Heart left ventricle (tissue), 16 donors: ENCODE measurements around the gene GADL1. TPM values are rescaled to one million over a fixed set of nuclear protein-coding genes. Genes with fewer than 3 reads are reported as not detected.

Experiments used
- ATAC-seq, 4 donors: fragments of 200-7000 bp; cut with Tn5 transposase; one replicate each; pipeline ENCODE4 v1.9.1; 2020 to 2022; ENCODE audit warnings: moderate library complexity in 4 of 4, mild to moderate bottlenecking in 3 of 4, moderate number of reproducible peaks in 1 of 4
- DNase-seq, 5 donors: peaks; one replicate each; pipeline ENCODE4 v3.0.0-alpha.2; 2020
- H3K27ac ChIP-seq, 12 donors: fragments of 200-600 bp; sonication (generic) in 4 of 12; one replicate each; pipeline versions ENCODE4 v1.5.0 to v1.8.0; 2016 to 2022; ENCODE audit warnings: mild to moderate bottlenecking in 2 of 12
- H3K27me3 ChIP-seq, 9 donors: fragments of 200-600 bp; sonication (generic) in 2 of 9; one replicate each; pipeline versions ENCODE4 v1.5.1 to v1.8.0; 2016 to 2022; ENCODE audit warnings: mild to moderate bottlenecking in 3 of 9
- H3K36me3 ChIP-seq, 9 donors: fragments of 200-600 bp; sonication (generic) in 2 of 9; one replicate each; pipeline versions ENCODE4 v1.5.0 to v1.8.0; 2018 to 2022; ENCODE audit warnings: mild to moderate bottlenecking in 2 of 9
- H3K4me1 ChIP-seq, 12 donors: fragments of 200-600 bp; sonication (generic) in 4 of 12; one replicate each; pipeline versions ENCODE4 v1.5.0 to v1.8.0; 2016 to 2022; ENCODE audit warnings: mild to moderate bottlenecking in 3 of 12
- H3K4me3 ChIP-seq, 12 donors: fragments of 200-600 bp; sonication (generic) in 4 of 12; one replicate each; pipeline versions ENCODE4 v1.5.0 to v1.8.0; 2017 to 2022; ENCODE audit warnings: mild to moderate bottlenecking in 9 of 12, moderate library complexity in 4 of 12
- H3K9me3 ChIP-seq, 12 donors: fragments of 200-600 bp; sonication (generic) in 4 of 12; one replicate each; pipeline versions ENCODE4 v1.5.0 to v1.8.0; 2016 to 2022; ENCODE audit warnings: mild to moderate bottlenecking in 1 of 12
- POLR2A ChIP-seq, 2 donors: fragments of 450-650 bp; IDR thresholded peaks; one replicate each; pipeline ENCODE4 v1.6.1; 2017; ENCODE audit warnings: antibody characterized with exemption in 2 of 2, mild to moderate bottlenecking in 2 of 2, moderate library complexity in 2 of 2
- WGBS, 4 donors: extraction: QIAGEN DNeasy Blood & Tissue Kit in 2 of 4; methylation state at CpG; one replicate each; pipeline versions ENCODE4 v1.1.5 to v1.1.7; 2013 to 2018; 5-methylcytosine and 5-hydroxymethylcytosine counted together
- intact Hi-C, 10 donors: fragments of 100-400 bp; cut with DNase I; formaldehyde crosslinking; loops; one replicate each; pipeline versions ENCODE4 v1.11.1 to v1.14.2; 2022
- polyA plus RNA-seq, 2 donors: library from polyadenylated mRNA; stranded (reverse); fragments of 200-250 nt; gene quantifications; one replicate each; pipeline ENCODE4 v1.2.3, GENCODE V29; 2013
- total RNA-seq, 9 donors: library from RNA; depleted of rRNA in 2 of 9; stranded (reverse); fragments of >200 nt in 2 of 9; fragmentation: NEBNext Ultra II Directional in 3 of 9; extraction: Animal tissue kit (Norgen Biotek cat#: 25700) in 3 of 9; gene quantifications; one replicate each; pipeline versions ENCODE4 v1.1.0 to v1.2.4, GENCODE V29; 2016 to 2023
- TF ChIP-seq, protein P1 (sequence below), 12 donors: fragments of 200-600 bp; sonication (generic) in 4 of 12; IDR thresholded peaks; one replicate each; pipeline versions ENCODE4 v1.5.0 to v1.8.0; 2018 to 2022; ENCODE audit warnings: antibody characterized with exemption in 12 of 12, mild to moderate bottlenecking in 5 of 12
- donor health status: ischemic (EF 13 %, LVEDD 7.1; RV severe dilation, severe dysfunction).
- donor health status: healthy with polysubstance abuse.
- donor health status: DM: no; HTN: yes; CAD: no.
- donor health status: DM: no; HTN: no; CAD: no.
- donor health status: ischemic (EF 25% LVEDD 6.9; RV normal size, moderate dysfunction).
- donor health status: ischemic (EF 25% LVEDD 5.7; RV mildly dilated, moderate dysfunction).
- donor health status: healthy.
- donor health status: DM: yes; HTN: yes; CAD: no.
- donor health status: ischemic (EF 35%, LVEDD 5.7; RV mildly dilated, moderate dysfunction).
- donor health status: nonischemic (EF 11% LVEDD 7.7; RV severe dilation, severe dysfunction).
- donor health status: DM: yes; HTN: yes; CAD: no.
- donor health status: PGD.
- donor health status: ischemic (EF 29% LVEDD 5.4; RV normal size, mild dysfunction).
- donor health status: nonischemic (EF 23%, LVEDD 6.1; RV moderate dilation, normal function).

The GADL1 gene
- total and polyA plus RNA-seq, 11 donors: 0.03 to 0.59 (median 0.18) TPM; not detected in 3

DNA sequence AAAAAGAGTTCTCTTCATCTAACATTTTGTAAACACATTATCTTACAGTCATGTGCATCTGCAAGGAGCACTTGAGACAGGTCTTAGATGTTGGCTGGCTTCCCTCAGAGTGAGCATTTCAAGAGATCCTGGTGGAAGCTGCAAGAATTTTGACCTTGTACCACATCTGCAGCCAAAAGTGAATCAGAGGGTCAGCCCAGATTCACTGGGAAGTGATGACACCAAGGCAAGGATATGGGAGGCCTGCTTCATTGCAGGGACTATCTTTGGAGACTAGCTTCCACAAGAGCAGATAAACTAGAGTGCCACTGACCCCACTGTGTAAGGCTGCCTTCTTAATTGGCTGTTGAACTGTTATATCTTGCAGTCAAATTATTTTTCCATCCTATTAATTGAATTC lies 21.3 kb upstream of the GADL1 start:
- Histone ChIP-seq H3K9me3 (peaks cover 0 to 6% (median 0%) of the 10 kb centered on the region in 12 donors), H3K36me3 (no peaks in the 10 kb centered on the region), H3K27ac (no peak overlapping the region), H3K27me3 (no peaks in the 10 kb centered on the region), H3K4me3 (no peak overlapping the region), H3K4me1 (no peaks in the 10 kb centered on the region)
- intact Hi-C loops: no loop called here
- DNase-seq: no peak
- TF ChIP-seq, protein P1, sequence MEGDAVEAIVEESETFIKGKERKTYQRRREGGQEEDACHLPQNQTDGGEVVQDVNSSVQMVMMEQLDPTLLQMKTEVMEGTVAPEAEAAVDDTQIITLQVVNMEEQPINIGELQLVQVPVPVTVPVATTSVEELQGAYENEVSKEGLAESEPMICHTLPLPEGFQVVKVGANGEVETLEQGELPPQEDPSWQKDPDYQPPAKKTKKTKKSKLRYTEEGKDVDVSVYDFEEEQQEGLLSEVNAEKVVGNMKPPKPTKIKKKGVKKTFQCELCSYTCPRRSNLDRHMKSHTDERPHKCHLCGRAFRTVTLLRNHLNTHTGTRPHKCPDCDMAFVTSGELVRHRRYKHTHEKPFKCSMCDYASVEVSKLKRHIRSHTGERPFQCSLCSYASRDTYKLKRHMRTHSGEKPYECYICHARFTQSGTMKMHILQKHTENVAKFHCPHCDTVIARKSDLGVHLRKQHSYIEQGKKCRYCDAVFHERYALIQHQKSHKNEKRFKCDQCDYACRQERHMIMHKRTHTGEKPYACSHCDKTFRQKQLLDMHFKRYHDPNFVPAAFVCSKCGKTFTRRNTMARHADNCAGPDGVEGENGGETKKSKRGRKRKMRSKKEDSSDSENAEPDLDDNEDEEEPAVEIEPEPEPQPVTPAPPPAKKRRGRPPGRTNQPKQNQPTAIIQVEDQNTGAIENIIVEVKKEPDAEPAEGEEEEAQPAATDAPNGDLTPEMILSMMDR (IDR thresholded peaks at IDR 0.05): no peak
- no peak for TF ChIP-seq POLR2A (IDR thresholded peaks at IDR 0.05)
- ATAC-seq: no peak

DNA sequence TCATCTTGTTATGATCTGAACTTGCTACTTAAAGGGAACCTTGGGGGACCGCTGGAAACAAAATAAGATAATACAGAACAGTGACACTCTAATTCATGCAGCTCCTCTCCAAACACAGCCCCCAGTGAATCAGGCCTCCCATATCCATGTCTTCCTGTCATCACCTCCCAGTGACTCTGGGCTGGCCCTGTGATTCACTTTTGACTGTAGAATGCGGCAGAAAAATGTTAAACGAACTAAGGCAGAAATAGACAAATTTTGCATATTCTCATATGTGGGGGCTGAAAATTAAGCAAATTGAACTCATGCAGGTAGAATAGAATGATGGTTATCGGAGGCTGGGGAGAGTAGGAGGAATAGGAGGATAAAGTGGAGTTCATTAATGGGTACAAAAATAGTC lies 20.2 kb upstream of the GADL1 start:
- Histone ChIP-seq H3K9me3 (peaks cover 0 to 2% (median 0%) of the 10 kb centered on the region in 12 donors), H3K27ac (no peak overlapping the region), H3K4me1 (no peaks in the 10 kb centered on the region), H3K36me3 (no peaks in the 10 kb centered on the region), H3K27me3 (no peaks in the 10 kb centered on the region), H3K4me3 (no peak overlapping the region)
- intact Hi-C loops: no loop called here
- WGBS, 4 donors: 77 to 85% (median 81%) methylated on average over 4 of the region's 4 CpGs
- ATAC-seq (no peak), DNase-seq (no peak)
- TF ChIP-seq, protein P1 (IDR thresholded peaks at IDR 0.05): no peak
- TF ChIP-seq POLR2A (IDR thresholded peaks at IDR 0.05): no peak

DNA sequence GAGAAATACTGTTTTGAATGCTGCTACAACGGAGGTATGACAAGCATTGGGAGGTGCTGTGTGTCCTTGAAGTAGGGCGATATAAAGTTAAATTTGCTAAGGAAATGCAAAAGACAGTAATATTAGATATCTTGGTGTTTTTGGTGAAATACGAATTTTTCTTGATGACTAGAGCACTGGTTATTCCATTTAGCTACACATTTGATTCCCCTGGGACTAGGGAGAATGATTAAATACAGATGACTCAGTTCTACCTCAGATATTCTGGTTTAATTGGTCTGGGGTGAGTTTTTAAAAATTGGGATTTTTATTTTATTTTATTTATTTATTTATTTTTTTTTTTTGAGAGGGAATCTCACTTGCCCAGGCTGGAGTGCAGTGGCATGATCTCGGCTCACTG lies 18.7 kb upstream of the GADL1 start:
- H3K9me3 ChIP-seq: no peaks in the 10 kb centered on the region
- TF ChIP-seq POLR2A (IDR thresholded peaks at IDR 0.05): no peak
- TF ChIP-seq, protein P1 (IDR thresholded peaks at IDR 0.05): no peak
- WGBS, 4 donors: 59 to 73% (median 71%) methylated on average over 4 of the region's 4 CpGs
- DNase-seq: no peak
- no peak overlapping the region for H3K4me3 ChIP-seq
- no peak overlapping the region for H3K27ac ChIP-seq
- H3K4me1 ChIP-seq: no peaks in the 10 kb centered on the region
- intact Hi-C loops: no loop called here
- no peaks in the 10 kb centered on the region for H3K27me3 ChIP-seq
- ATAC-seq: no peak
- no peaks in the 10 kb centered on the region for H3K36me3 ChIP-seq

DNA sequence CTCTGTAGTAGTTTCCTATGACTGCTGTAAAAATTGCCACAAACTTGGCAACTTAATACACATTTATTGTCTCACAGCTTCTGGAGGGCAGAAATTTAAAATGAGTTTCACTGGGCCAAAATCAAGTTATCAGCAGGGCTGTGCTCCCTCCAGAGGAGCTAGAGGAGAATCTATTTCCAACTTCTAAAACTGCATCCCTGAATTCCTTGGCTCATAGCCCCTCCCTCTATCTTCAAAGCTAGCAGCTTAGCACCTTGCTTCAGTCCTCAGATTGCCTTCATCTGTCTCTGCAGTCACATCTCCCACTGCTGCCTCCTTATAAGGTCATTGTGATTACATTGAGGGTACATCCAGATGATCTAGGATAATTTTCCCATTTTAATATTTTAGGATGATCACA lies 17.8 kb upstream of the GADL1 start:
- no peaks in the 10 kb centered on the region for H3K27me3 ChIP-seq
- DNase-seq (no peak), ATAC-seq (no peak)
- H3K4me1 ChIP-seq: no peaks in the 10 kb centered on the region
- no peak overlapping the region for H3K4me3 ChIP-seq
- H3K9me3 ChIP-seq: no peaks in the 10 kb centered on the region
- no peak overlapping the region for H3K27ac ChIP-seq
- intact Hi-C loops: no loop called here
- no peak for TF ChIP-seq POLR2A (IDR thresholded peaks at IDR 0.05)
- TF ChIP-seq, protein P1 (IDR thresholded peaks at IDR 0.05): no peak
- H3K36me3 ChIP-seq: no peaks in the 10 kb centered on the region
